ENCODE measurements around the gene ACAP1. TPM values are rescaled to one million over a fixed set of nuclear protein-coding genes. Genes with fewer than 3 reads are reported as not detected.

The ACAP1 gene
- total RNA-seq, 1 donor from 2014 or later, result 16.0 TPM

DNA sequence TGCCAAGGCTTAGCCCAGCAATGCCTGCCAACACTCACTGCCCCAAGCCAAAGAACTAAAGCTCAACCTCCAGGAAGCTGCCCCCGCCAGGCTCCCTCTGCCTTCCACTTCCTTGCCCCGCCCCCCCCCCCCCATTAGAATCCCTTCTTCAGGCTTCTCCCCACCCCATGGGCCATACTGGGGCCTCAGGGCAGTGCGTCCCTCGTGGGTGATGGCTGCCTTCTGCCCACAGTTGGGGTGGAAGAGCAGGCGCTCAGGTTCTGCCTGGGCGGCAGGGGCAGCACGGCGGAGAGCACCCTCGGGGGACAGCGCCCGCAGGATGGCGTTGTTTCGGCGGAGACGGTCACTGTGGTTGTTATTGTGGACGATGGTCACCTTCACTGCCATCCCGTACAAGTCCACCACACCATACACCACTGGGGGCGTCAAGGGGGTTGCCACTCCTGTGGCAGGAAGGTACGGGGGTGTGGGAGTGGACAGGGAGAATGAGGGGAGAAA is 11.2 kb upstream of the ACAP1 start:
- peaks cover 10% of the 10 kb centered on the region for H3K4me1 Mint-ChIP-seq (ENCODE audit: low read depth, unreplicated experiment)
- no peak overlapping the region for H2AFZ ChIP-seq (ENCODE audit: low read depth, low read length)
- peaks cover 29% of the 10 kb centered on the region for H3K79me2 ChIP-seq (ENCODE audit: insufficient read depth, low read length)
- no peak overlapping the region for H3K4me3 Mint-ChIP-seq (ENCODE audit: unreplicated experiment)
- no peaks in the 10 kb centered on the region for H3K27me3 Mint-ChIP-seq (ENCODE audit: low read depth, unreplicated experiment)
- peaks cover 11% of the 10 kb centered on the region for H4K20me1 ChIP-seq (ENCODE audit: insufficient read depth, low read length)
- peaks cover 8% of the 10 kb centered on the region for H3K4me1 ChIP-seq (ENCODE audit: insufficient read depth, low read length)
- peaks cover 16% of the 10 kb centered on the region for H3K36me3 ChIP-seq (ENCODE audit: insufficient read depth, low read length)
- FAIRE-seq (no peak), DNase-seq (ENCODE audit: low read depth) (no peak)
- H3K9me3 Mint-ChIP-seq (ENCODE audit: unreplicated experiment), result no peaks in the 10 kb centered on the region
- no peak overlapping the region for H3K27ac ChIP-seq (ENCODE audit: low read depth, low read length)
- no peak overlapping the region for H3K27ac Mint-ChIP-seq (ENCODE audit: unreplicated experiment)
- H3K36me3 Mint-ChIP-seq (ENCODE audit: low read depth, unreplicated experiment), result peaks cover 18% of the 10 kb centered on the region
- TF ChIP-seq, protein P1, sequence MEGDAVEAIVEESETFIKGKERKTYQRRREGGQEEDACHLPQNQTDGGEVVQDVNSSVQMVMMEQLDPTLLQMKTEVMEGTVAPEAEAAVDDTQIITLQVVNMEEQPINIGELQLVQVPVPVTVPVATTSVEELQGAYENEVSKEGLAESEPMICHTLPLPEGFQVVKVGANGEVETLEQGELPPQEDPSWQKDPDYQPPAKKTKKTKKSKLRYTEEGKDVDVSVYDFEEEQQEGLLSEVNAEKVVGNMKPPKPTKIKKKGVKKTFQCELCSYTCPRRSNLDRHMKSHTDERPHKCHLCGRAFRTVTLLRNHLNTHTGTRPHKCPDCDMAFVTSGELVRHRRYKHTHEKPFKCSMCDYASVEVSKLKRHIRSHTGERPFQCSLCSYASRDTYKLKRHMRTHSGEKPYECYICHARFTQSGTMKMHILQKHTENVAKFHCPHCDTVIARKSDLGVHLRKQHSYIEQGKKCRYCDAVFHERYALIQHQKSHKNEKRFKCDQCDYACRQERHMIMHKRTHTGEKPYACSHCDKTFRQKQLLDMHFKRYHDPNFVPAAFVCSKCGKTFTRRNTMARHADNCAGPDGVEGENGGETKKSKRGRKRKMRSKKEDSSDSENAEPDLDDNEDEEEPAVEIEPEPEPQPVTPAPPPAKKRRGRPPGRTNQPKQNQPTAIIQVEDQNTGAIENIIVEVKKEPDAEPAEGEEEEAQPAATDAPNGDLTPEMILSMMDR (IDR thresholded peaks at IDR 0.05; ENCODE audit: insufficient read depth, low read depth, low read length), result no peak
- no peak for TF ChIP-seq EZH2 (IDR thresholded peaks at IDR 0.05; ENCODE audit: insufficient read depth, low read length)
- H3K27me3 ChIP-seq (ENCODE audit: insufficient read depth, low read length), result no peaks in the 10 kb centered on the region
- H3K4me3 ChIP-seq (ENCODE audit: insufficient read depth, low read depth, low read length), result no peak overlapping the region
- no peaks in the 10 kb centered on the region for H3K9me3 ChIP-seq (ENCODE audit: insufficient read depth, low read depth, low read length)
- no peak overlapping the region for H3K4me2 ChIP-seq (ENCODE audit: low read length)
- no peak overlapping the region for H3K9ac ChIP-seq (ENCODE audit: low read length)

DNA sequence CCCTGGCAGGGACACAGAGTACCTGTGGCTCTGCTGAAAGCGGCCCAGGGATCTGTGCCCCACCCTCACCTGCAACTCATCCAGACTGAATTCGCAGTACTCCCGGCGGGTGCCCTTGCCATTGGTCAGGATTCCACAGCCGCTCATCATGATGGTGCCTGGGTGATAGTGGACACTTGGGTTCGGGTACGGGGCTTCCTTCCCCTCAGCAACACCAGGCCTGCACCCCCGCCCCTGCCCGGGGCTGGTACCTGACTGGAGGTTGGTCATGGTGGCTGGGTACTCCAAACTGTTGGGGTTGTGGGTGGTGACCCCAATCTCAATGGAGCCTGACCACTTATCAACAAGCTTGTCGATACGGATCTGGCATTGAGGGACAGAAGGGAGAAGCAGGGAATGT is 10.1 kb upstream of the ACAP1 start:
- Histone ChIP-seq H3K79me2 (ENCODE audit: insufficient read depth, low read length) (peaks cover 29% of the 10 kb centered on the region), H3K9me3 (ENCODE audit: insufficient read depth, low read depth, low read length) (no peaks in the 10 kb centered on the region), H2AFZ (ENCODE audit: low read depth, low read length) (no peak overlapping the region), H3K27ac (ENCODE audit: low read depth, low read length) (no peak overlapping the region), H3K4me3 (ENCODE audit: insufficient read depth, low read depth, low read length) (no peak overlapping the region), H3K4me1 (ENCODE audit: insufficient read depth, low read length) (peaks cover 8% of the 10 kb centered on the region), H4K20me1 (ENCODE audit: insufficient read depth, low read length) (peaks cover 11% of the 10 kb centered on the region), H3K4me2 (ENCODE audit: low read length) (no peak overlapping the region), H3K9ac (ENCODE audit: low read length) (no peak overlapping the region), H3K27me3 (ENCODE audit: insufficient read depth, low read length) (no peaks in the 10 kb centered on the region), H3K36me3 (ENCODE audit: insufficient read depth, low read length) (peaks cover 12% of the 10 kb centered on the region)
- H3K4me3 Mint-ChIP-seq (ENCODE audit: unreplicated experiment), result no peak overlapping the region
- FAIRE-seq (no peak), DNase-seq (ENCODE audit: low read depth) (no peak)
- H3K36me3 Mint-ChIP-seq (ENCODE audit: low read depth, unreplicated experiment), result peaks cover 13% of the 10 kb centered on the region
- peaks cover 10% of the 10 kb centered on the region for H3K4me1 Mint-ChIP-seq (ENCODE audit: low read depth, unreplicated experiment)
- no peak for TF ChIP-seq EZH2 (IDR thresholded peaks at IDR 0.05; ENCODE audit: insufficient read depth, low read length)
- TF ChIP-seq, protein P1 (IDR thresholded peaks at IDR 0.05; ENCODE audit: insufficient read depth, low read depth, low read length), result no peak
- H3K27me3 Mint-ChIP-seq (ENCODE audit: low read depth, unreplicated experiment), result no peaks in the 10 kb centered on the region
- H3K9me3 Mint-ChIP-seq (ENCODE audit: unreplicated experiment), result no peaks in the 10 kb centered on the region
- H3K27ac Mint-ChIP-seq (ENCODE audit: unreplicated experiment), result no peak overlapping the region

DNA sequence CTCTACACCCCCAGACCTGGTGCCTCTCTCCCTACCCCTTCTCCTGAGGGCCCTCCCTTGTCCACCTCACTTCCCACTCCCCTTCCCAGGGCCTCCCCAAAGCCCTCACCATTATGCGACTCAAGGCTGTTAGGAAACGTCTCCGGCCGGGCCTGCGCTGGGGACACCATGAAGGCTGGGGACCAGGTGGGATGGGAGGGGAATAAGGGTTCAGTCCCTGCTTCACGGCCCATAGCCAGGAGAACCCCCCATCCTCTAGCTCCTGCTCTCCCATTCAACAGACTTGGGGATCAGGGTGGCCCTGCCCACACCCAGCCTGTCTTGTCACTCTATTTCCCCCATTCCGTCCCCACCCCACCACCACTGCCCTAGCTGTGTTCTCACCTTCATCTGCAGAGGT is 9.3 kb upstream of the ACAP1 start:
- Histone ChIP-seq H3K27me3 (ENCODE audit: insufficient read depth, low read length) (no peaks in the 10 kb centered on the region), H4K20me1 (ENCODE audit: insufficient read depth, low read length) (peaks cover 11% of the 10 kb centered on the region), H2AFZ (ENCODE audit: low read depth, low read length) (no peak overlapping the region), H3K79me2 (ENCODE audit: insufficient read depth, low read length) (peaks cover 29% of the 10 kb centered on the region), H3K36me3 (ENCODE audit: insufficient read depth, low read length) (peaks cover 12% of the 10 kb centered on the region), H3K9me3 (ENCODE audit: insufficient read depth, low read depth, low read length) (no peaks in the 10 kb centered on the region), H3K9ac (ENCODE audit: low read length) (no peak overlapping the region), H3K4me3 (ENCODE audit: insufficient read depth, low read depth, low read length) (no peak overlapping the region), H3K27ac (ENCODE audit: low read depth, low read length) (no peak overlapping the region), H3K4me1 (ENCODE audit: insufficient read depth, low read length) (peaks cover 8% of the 10 kb centered on the region), H3K4me2 (ENCODE audit: low read length) (no peak overlapping the region)
- Mint-ChIP-seq H3K27ac (ENCODE audit: unreplicated experiment) (no peak overlapping the region), H3K4me1 (ENCODE audit: low read depth, unreplicated experiment) (peaks cover 10% of the 10 kb centered on the region), H3K27me3 (ENCODE audit: low read depth, unreplicated experiment) (no peaks in the 10 kb centered on the region), H3K4me3 (ENCODE audit: unreplicated experiment) (peak overlapping the region; percentile 12), H3K36me3 (ENCODE audit: low read depth, unreplicated experiment) (peaks cover 10% of the 10 kb centered on the region), H3K9me3 (ENCODE audit: unreplicated experiment) (no peaks in the 10 kb centered on the region)
- FAIRE-seq (no peak), DNase-seq (ENCODE audit: low read depth) (no peak)
- TF ChIP-seq, protein P1 (IDR thresholded peaks at IDR 0.05; ENCODE audit: insufficient read depth, low read depth, low read length), result no peak
- TF ChIP-seq EZH2 (IDR thresholded peaks at IDR 0.05; ENCODE audit: insufficient read depth, low read length), result no peak
